UCSD-AML1 (cell line): Measurements from ENCODE around the gene ABLIM2.

Experiments used
- DNase-seq: peaks from one replicate; lab custom pipeline; 2025; ENCODE audit not compliant: unreplicated experiment; lab: John Stamatoyannopoulos, UW

Gene ABLIM2

GRCh38 chr4:8105306-8106100 is 53.1 kb downstream of the ABLIM2 start:
- DNase-seq = no peak

- DNase-seq = no peak
Measured at GRCh38 chr4:8104491-8105305, 53.9 kb downstream of the ABLIM2 start.

GRCh38 chr4:8103421-8104390 is 54.9 kb downstream of the ABLIM2 start:
- no peak for DNase-seq

GRCh38 chr4:8102831-8103230 is 55.8 kb downstream of the ABLIM2 start:
- DNase-seq = no peak

- DNase-seq = no peak
Measured at GRCh38 chr4:8102076-8102355, 56.6 kb downstream of the ABLIM2 start.

- DNase-seq = no peak
Measured at GRCh38 chr4:8101213-8102075, 57.2 kb downstream of the ABLIM2 start.

- DNase-seq = no peak
Measured at GRCh38 chr4:8099981-8100464, 58.6 kb downstream of the ABLIM2 start.

- DNase-seq = no peak
Measured at GRCh38 chr4:8098506-8098905, 60.1 kb downstream of the ABLIM2 start.

- DNase-seq = no peak
Measured at GRCh38 chr4:8097721-8098345, 60.8 kb downstream of the ABLIM2 start.

GRCh38 chr4:8097141-8097541 is 61.5 kb downstream of the ABLIM2 start:
- DNase-seq = no peak

- no peak for DNase-seq
Measured at GRCh38 chr4:8096690-8097061, 61.9 kb downstream of the ABLIM2 start.

GRCh38 chr4:8095956-8096689 is 62.5 kb downstream of the ABLIM2 start:
- DNase-seq = no peak

- DNase-seq = no peak
Measured at GRCh38 chr4:8093587-8094274, 64.9 kb downstream of the ABLIM2 start.

GRCh38 chr4:8092282-8092681 is 66.3 kb downstream of the ABLIM2 start:
- DNase-seq = no peak

- no peak for DNase-seq
Measured at GRCh38 chr4:8090744-8091301, 67.8 kb downstream of the ABLIM2 start.

GRCh38 chr4:8090312-8090711 is 68.3 kb downstream of the ABLIM2 start:
- DNase-seq = no peak

GRCh38 chr4:8089862-8090261 is 68.8 kb downstream of the ABLIM2 start:
- no peak for DNase-seq

GRCh38 chr4:8088966-8089491 is 69.6 kb downstream of the ABLIM2 start:
- no peak for DNase-seq
